Measurements from ENCODE around the gene PHKB.

The PHKB gene

GRCh38 chr16:47713225-47713595 lies 252.1 kb downstream of the PHKB start:
- Histone ChIP-seq H3K4me1 (ENCODE audit: control insufficient read depth in 2 of 2, insufficient read depth in 2 of 2, low read length in 2 of 2) (no peaks in the 10 kb centered on the region), H3K9me3 (ENCODE audit: control insufficient read depth in 2 of 2, low read length in 2 of 2) (no peaks in the 10 kb centered on the region), H3K4me3 (ENCODE audit: low read length in 2 of 2) (no peak overlapping the region), H3K27me3 (ENCODE audit: control insufficient read depth in 2 of 2, insufficient read depth in 2 of 2, low read length in 2 of 2) (no peaks in the 10 kb centered on the region), H3K9ac (ENCODE audit: low read depth in 1 of 2, low read length in 2 of 2) (no peak overlapping the region), H3K27ac (ENCODE audit: low read depth in 2 of 2, low read length in 2 of 2) (no peak overlapping the region), H3K36me3 (ENCODE audit: control insufficient read depth in 2 of 2, insufficient read depth in 2 of 2, low read length in 2 of 2) (no peaks in the 10 kb centered on the region)

GRCh38 chr16:47715442-47716083 lies 254.4 kb downstream of the PHKB start:
- H3K4me1 ChIP-seq (ENCODE audit: control insufficient read depth in 2 of 2, insufficient read depth in 2 of 2, low read length in 2 of 2), result no peaks in the 10 kb centered on the region
- H3K9me3 ChIP-seq (ENCODE audit: control insufficient read depth in 2 of 2, low read length in 2 of 2), result no peaks in the 10 kb centered on the region
- no peak overlapping the region for H3K4me3 ChIP-seq (ENCODE audit: low read length in 2 of 2)
- H3K36me3 ChIP-seq (ENCODE audit: control insufficient read depth in 2 of 2, insufficient read depth in 2 of 2, low read length in 2 of 2), result no peaks in the 10 kb centered on the region
- no peaks in the 10 kb centered on the region for H3K27me3 ChIP-seq (ENCODE audit: control insufficient read depth in 2 of 2, insufficient read depth in 2 of 2, low read length in 2 of 2)
- H3K9ac ChIP-seq (ENCODE audit: low read depth in 1 of 2, low read length in 2 of 2), result no peak overlapping the region
- no peak overlapping the region for H3K27ac ChIP-seq (ENCODE audit: low read depth in 2 of 2, low read length in 2 of 2)

DNA sequence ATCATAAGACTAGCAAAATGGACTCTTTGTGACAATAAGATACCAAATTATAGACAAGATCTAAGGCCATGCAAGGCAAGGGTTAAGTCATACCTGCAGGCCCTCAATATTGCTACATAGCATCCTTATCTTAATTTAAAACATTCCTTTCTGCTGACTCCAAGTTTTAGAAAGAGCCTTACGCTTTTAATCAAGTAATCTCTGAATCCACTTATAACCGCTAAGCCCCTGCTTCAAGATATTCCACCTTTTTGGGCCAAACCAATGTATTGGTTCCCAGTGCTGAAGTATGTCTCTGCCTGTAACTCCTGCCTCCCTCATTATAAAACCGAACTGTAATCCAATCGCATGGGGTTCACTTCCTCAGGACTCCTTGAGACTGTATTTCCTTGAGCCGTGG lies 255.4 kb downstream of the PHKB start:
- Histone ChIP-seq H3K4me3 (ENCODE audit: low read length in 2 of 2) (no peak overlapping the region), H3K27ac (ENCODE audit: low read depth in 2 of 2, low read length in 2 of 2) (no peak overlapping the region), H3K9me3 (ENCODE audit: control insufficient read depth in 2 of 2, low read length in 2 of 2) (no peaks in the 10 kb centered on the region), H3K4me1 (ENCODE audit: control insufficient read depth in 2 of 2, insufficient read depth in 2 of 2, low read length in 2 of 2) (no peaks in the 10 kb centered on the region), H3K9ac (ENCODE audit: low read depth in 1 of 2, low read length in 2 of 2) (no peak overlapping the region), H3K27me3 (ENCODE audit: control insufficient read depth in 2 of 2, insufficient read depth in 2 of 2, low read length in 2 of 2) (no peaks in the 10 kb centered on the region), H3K36me3 (ENCODE audit: control insufficient read depth in 2 of 2, insufficient read depth in 2 of 2, low read length in 2 of 2) (no peaks in the 10 kb centered on the region)

DNA sequence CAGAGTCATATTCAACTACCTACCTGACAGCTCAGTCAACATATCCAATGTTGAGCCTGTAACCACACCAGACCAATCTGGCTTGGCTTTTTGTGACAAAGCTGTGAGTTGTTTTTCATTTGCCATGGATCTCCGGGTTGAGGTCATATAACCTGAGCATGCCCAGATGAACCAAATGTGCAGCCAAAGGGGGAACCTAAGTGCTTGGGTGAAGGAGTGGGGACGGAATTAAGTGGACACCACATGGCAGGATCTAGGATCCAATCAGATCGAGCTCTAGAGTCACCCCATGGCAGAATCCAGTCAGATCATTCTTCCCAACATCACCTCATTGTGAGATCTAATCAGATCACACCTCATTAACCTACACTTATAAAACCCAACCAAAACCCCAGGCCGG lies 258.6 kb downstream of the PHKB start:
- Histone ChIP-seq H3K9me3 (ENCODE audit: control insufficient read depth in 2 of 2, low read length in 2 of 2) (no peaks in the 10 kb centered on the region), H3K9ac (ENCODE audit: low read depth in 1 of 2, low read length in 2 of 2) (no peak overlapping the region), H3K27ac (ENCODE audit: low read depth in 2 of 2, low read length in 2 of 2) (no peak overlapping the region), H3K4me1 (ENCODE audit: control insufficient read depth in 2 of 2, insufficient read depth in 2 of 2, low read length in 2 of 2) (no peaks in the 10 kb centered on the region), H3K27me3 (ENCODE audit: control insufficient read depth in 2 of 2, insufficient read depth in 2 of 2, low read length in 2 of 2) (no peaks in the 10 kb centered on the region), H3K36me3 (ENCODE audit: control insufficient read depth in 2 of 2, insufficient read depth in 2 of 2, low read length in 2 of 2) (no peaks in the 10 kb centered on the region), H3K4me3 (ENCODE audit: low read length in 2 of 2) (no peak overlapping the region)

- Histone ChIP-seq H3K27me3 (ENCODE audit: control insufficient read depth in 2 of 2, insufficient read depth in 2 of 2, low read length in 2 of 2) (no peaks in the 10 kb centered on the region), H3K9ac (ENCODE audit: low read depth in 1 of 2, low read length in 2 of 2) (no peak overlapping the region), H3K27ac (ENCODE audit: low read depth in 2 of 2, low read length in 2 of 2) (no peak overlapping the region), H3K36me3 (ENCODE audit: control insufficient read depth in 2 of 2, insufficient read depth in 2 of 2, low read length in 2 of 2) (no peaks in the 10 kb centered on the region), H3K9me3 (ENCODE audit: control insufficient read depth in 2 of 2, low read length in 2 of 2) (no peaks in the 10 kb centered on the region), H3K4me3 (ENCODE audit: low read length in 2 of 2) (no peak overlapping the region), H3K4me1 (ENCODE audit: control insufficient read depth in 2 of 2, insufficient read depth in 2 of 2, low read length in 2 of 2) (no peaks in the 10 kb centered on the region)
Observed at GRCh38 chr16:47721006-47721637, 260.0 kb downstream of the PHKB start.

DNA sequence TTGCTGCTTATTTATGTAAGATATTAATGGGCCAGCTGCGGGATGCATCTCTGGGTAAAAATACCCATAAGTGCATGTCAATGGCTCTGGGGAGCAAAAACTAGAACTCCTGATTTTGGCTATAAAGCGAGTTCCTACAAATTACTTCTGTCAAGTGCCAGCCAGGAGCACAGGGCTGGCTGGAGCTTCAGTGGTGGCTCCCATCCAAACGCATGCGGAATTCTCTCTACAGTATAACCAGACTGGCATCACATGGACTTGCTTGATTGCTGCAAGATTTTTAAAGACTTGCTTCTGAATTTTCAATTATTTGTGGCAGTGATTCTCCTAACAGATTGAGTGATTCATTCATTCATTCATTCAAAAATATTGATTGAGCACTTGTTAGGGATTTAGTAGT lies 260.9 kb downstream of the PHKB start:
- H3K27ac ChIP-seq (ENCODE audit: low read depth in 2 of 2, low read length in 2 of 2), result no peak overlapping the region
- H3K27me3 ChIP-seq (ENCODE audit: control insufficient read depth in 2 of 2, insufficient read depth in 2 of 2, low read length in 2 of 2), result no peaks in the 10 kb centered on the region
- H3K4me3 ChIP-seq (ENCODE audit: low read length in 2 of 2), result no peak overlapping the region
- no peaks in the 10 kb centered on the region for H3K36me3 ChIP-seq (ENCODE audit: control insufficient read depth in 2 of 2, insufficient read depth in 2 of 2, low read length in 2 of 2)
- H3K9ac ChIP-seq (ENCODE audit: low read depth in 1 of 2, low read length in 2 of 2), result no peak overlapping the region
- no peaks in the 10 kb centered on the region for H3K4me1 ChIP-seq (ENCODE audit: control insufficient read depth in 2 of 2, insufficient read depth in 2 of 2, low read length in 2 of 2)
- H3K9me3 ChIP-seq (ENCODE audit: control insufficient read depth in 2 of 2, low read length in 2 of 2), result no peaks in the 10 kb centered on the region

DNA sequence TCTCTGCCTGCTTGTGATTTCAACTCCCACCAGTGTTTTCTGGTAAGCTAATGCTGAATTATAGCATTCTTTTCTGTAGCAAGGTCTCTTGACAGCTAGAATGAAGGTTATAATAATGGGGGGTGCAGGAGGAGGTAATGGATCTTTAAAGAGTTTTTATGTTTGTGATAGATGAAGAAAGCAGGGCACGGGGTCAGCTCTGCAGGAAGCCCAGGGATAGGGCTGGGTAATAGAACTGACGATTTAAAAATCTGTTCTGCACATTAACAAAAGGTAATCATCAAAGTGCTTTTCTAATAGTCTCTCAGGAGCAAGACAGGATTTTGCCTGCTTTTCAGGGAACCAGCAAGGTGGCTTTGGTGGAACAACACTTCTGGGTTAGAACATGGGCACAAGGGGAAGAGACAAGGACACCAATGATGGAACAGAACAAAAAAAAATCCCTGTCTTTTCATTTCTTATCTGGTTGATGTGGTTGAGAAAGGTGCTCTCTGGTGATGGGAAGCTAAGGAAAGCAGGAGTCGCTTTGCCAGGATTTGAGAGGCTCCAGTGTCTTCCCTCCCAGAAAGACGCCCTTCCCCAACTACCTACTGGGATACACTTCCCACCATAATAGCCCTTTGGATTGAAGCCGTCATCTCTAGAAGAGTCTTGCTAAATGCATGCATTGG lies 263.1 kb downstream of the PHKB start:
- Histone ChIP-seq H3K27ac (ENCODE audit: low read depth in 2 of 2, low read length in 2 of 2) (no peak overlapping the region), H3K4me1 (ENCODE audit: control insufficient read depth in 2 of 2, insufficient read depth in 2 of 2, low read length in 2 of 2) (no peaks in the 10 kb centered on the region), H3K9ac (ENCODE audit: low read depth in 1 of 2, low read length in 2 of 2) (no peak overlapping the region), H3K9me3 (ENCODE audit: control insufficient read depth in 2 of 2, low read length in 2 of 2) (no peaks in the 10 kb centered on the region), H3K27me3 (ENCODE audit: control insufficient read depth in 2 of 2, insufficient read depth in 2 of 2, low read length in 2 of 2) (no peaks in the 10 kb centered on the region), H3K4me3 (ENCODE audit: low read length in 2 of 2) (no peak overlapping the region), H3K36me3 (ENCODE audit: control insufficient read depth in 2 of 2, insufficient read depth in 2 of 2, low read length in 2 of 2) (no peaks in the 10 kb centered on the region)

- Histone ChIP-seq H3K9ac (ENCODE audit: low read depth in 1 of 2, low read length in 2 of 2) (no peak overlapping the region), H3K4me1 (ENCODE audit: control insufficient read depth in 2 of 2, insufficient read depth in 2 of 2, low read length in 2 of 2) (no peaks in the 10 kb centered on the region), H3K27me3 (ENCODE audit: control insufficient read depth in 2 of 2, insufficient read depth in 2 of 2, low read length in 2 of 2) (no peaks in the 10 kb centered on the region), H3K9me3 (ENCODE audit: control insufficient read depth in 2 of 2, low read length in 2 of 2) (no peaks in the 10 kb centered on the region), H3K27ac (ENCODE audit: low read depth in 2 of 2, low read length in 2 of 2) (no peak overlapping the region), H3K36me3 (ENCODE audit: control insufficient read depth in 2 of 2, insufficient read depth in 2 of 2, low read length in 2 of 2) (no peaks in the 10 kb centered on the region), H3K4me3 (ENCODE audit: low read length in 2 of 2) (no peak overlapping the region)
Observed at GRCh38 chr16:47725188-47725695, 264.1 kb downstream of the PHKB start.

- Histone ChIP-seq H3K27ac (ENCODE audit: low read depth in 2 of 2, low read length in 2 of 2) (no peak overlapping the region), H3K4me1 (ENCODE audit: control insufficient read depth in 2 of 2, insufficient read depth in 2 of 2, low read length in 2 of 2) (no peaks in the 10 kb centered on the region), H3K36me3 (ENCODE audit: control insufficient read depth in 2 of 2, insufficient read depth in 2 of 2, low read length in 2 of 2) (no peaks in the 10 kb centered on the region), H3K4me3 (ENCODE audit: low read length in 2 of 2) (no peak overlapping the region), H3K9ac (ENCODE audit: low read depth in 1 of 2, low read length in 2 of 2) (no peak overlapping the region), H3K9me3 (ENCODE audit: control insufficient read depth in 2 of 2, low read length in 2 of 2) (no peaks in the 10 kb centered on the region), H3K27me3 (ENCODE audit: control insufficient read depth in 2 of 2, insufficient read depth in 2 of 2, low read length in 2 of 2) (no peaks in the 10 kb centered on the region)
Observed at GRCh38 chr16:47726031-47726675, 265.0 kb downstream of the PHKB start.

- Histone ChIP-seq H3K4me1 (ENCODE audit: control insufficient read depth in 2 of 2, insufficient read depth in 2 of 2, low read length in 2 of 2) (no peaks in the 10 kb centered on the region), H3K4me3 (ENCODE audit: low read length in 2 of 2) (no peak overlapping the region), H3K9ac (ENCODE audit: low read depth in 1 of 2, low read length in 2 of 2) (no peak overlapping the region), H3K27me3 (ENCODE audit: control insufficient read depth in 2 of 2, insufficient read depth in 2 of 2, low read length in 2 of 2) (no peaks in the 10 kb centered on the region), H3K36me3 (ENCODE audit: control insufficient read depth in 2 of 2, insufficient read depth in 2 of 2, low read length in 2 of 2) (no peaks in the 10 kb centered on the region), H3K9me3 (ENCODE audit: control insufficient read depth in 2 of 2, low read length in 2 of 2) (no peaks in the 10 kb centered on the region), H3K27ac (ENCODE audit: low read depth in 2 of 2, low read length in 2 of 2) (no peak overlapping the region)
Observed at GRCh38 chr16:47727131-47727530, 266.0 kb downstream of the PHKB start.
